Prostate gland (tissue), 2 donors: Measurements from ENCODE around the gene CREB5. TPM values are rescaled to one million over a fixed set of nuclear protein-coding genes. Genes with fewer than 3 reads are reported as not detected.

Experiments
- DNase-seq: peaks from one replicate; pipeline ENCODE4 v3.0.0-alpha.2; 2019; ENCODE audit warnings: low spot score
- H3K27ac ChIP-seq, 2 donors: fragments of 200-600 bp; sonication (generic); 2 replicates each; pipeline ENCODE4 v1.5.1; 2017 to 2019
- H3K27me3 ChIP-seq: fragments of 200-600 bp; sonication (generic); replicated peaks from 2 replicates; pipeline ENCODE4 v1.5.1; 2019; ENCODE audit not compliant: insufficient read depth
- H3K36me3 ChIP-seq, 2 donors: fragments of 200-600 bp; sonication (generic); 1 replicate in 1 of 2; 2 replicates in 1 of 2; pipeline versions ENCODE4 v1.5.1 to v1.8.1; 2017 to 2019
- H3K4me1 ChIP-seq: fragments of 200-600 bp; sonication (generic); replicated peaks from 2 replicates; pipeline ENCODE4 v1.5.1; 2019
- H3K4me3 ChIP-seq, 2 donors: fragments of 200-600 bp; sonication (generic); 2 replicates each; pipeline ENCODE4 v1.5.1; 2017 to 2019
- H3K9me3 ChIP-seq: fragments of 200-600 bp; sonication (generic); 2 replicates; pipeline ENCODE4 v1.5.1; 2017
- CTCF ChIP-seq, 4 experiments: fragments of 200-600 bp in 2 of 4; fragments of 450-650 bp in 2 of 4; sonication (generic) in 2 of 4; IDR thresholded peaks; 1 replicate in 3 of 4; 2 replicates in 1 of 4; pipeline ENCODE4 v1.5.1; 2016 to 2019; ENCODE audit warnings: antibody characterized with exemption in 4 of 4, mild to moderate bottlenecking in 2 of 4, moderate library complexity in 2 of 4
- POLR2A ChIP-seq: fragments of 450-650 bp; IDR thresholded peaks from one replicate; pipeline ENCODE4 v1.6.1; 2016; ENCODE audit warnings: antibody characterized with exemption, mild to moderate bottlenecking
- POLR2AphosphoS5 ChIP-seq: sonication (generic); formaldehyde crosslinking; IDR thresholded peaks from one replicate; pipeline ENCODE4 v1.6.1; 2017; ENCODE audit warnings: antibody characterized with exemption
- WGBS: methylation state at CpG from one replicate; pipeline ENCODE4 v1.1.5; 2018; 5-methylcytosine and 5-hydroxymethylcytosine counted together
- intact Hi-C: fragments of 100-400 bp; cut with DNase I; formaldehyde crosslinking; loops from one replicate; pipeline ENCODE4 v1.14.2; 2022
- total RNA-seq, 2 donors: library from RNA; depleted of rRNA; stranded (reverse); fragments of >200 nt; gene quantifications; one replicate each; pipeline ENCODE4 v1.1.0, GENCODE V29; 2016

The CREB5 gene
- total RNA-seq, 2 donors from 2014 or later, result 0.46 to 3.4 TPM

- no peak overlapping the region for H3K27ac ChIP-seq
- no peak for DNase-seq
- no peak overlapping the region for H3K4me3 ChIP-seq
- no peaks in the 10 kb centered on the region for H3K36me3 ChIP-seq
- intact Hi-C loops, result no loop called here
- no peaks in the 10 kb centered on the region for H3K9me3 ChIP-seq
- no peaks in the 10 kb centered on the region for H3K27me3 ChIP-seq
- H3K4me1 ChIP-seq, result no peaks in the 10 kb centered on the region
- TF ChIP-seq POLR2A (no peak), POLR2AphosphoS5 (no peak), CTCF (IDR thresholded peaks at IDR 0.05) (no peak)
- WGBS, result 79% methylated on average over 6 of the region's 6 CpGs
These were observed 302.3 kb downstream of the CREB5 start for GRCh38 chr7:28714459-28715120.

- H3K36me3 ChIP-seq, result no peaks in the 10 kb centered on the region
- intact Hi-C loops, result no loop called here
- no peaks in the 10 kb centered on the region for H3K9me3 ChIP-seq
- no peaks in the 10 kb centered on the region for H3K4me1 ChIP-seq
- 88% methylated on average over 3 of the region's 3 CpGs for WGBS
- no peak for DNase-seq
- H3K27me3 ChIP-seq, result no peaks in the 10 kb centered on the region
- no peak overlapping the region for H3K4me3 ChIP-seq
- no peak for TF ChIP-seq CTCF (IDR thresholded peaks at IDR 0.05)
- no peak for TF ChIP-seq POLR2A
- TF ChIP-seq POLR2AphosphoS5, result no peak
- H3K27ac ChIP-seq, result no peak overlapping the region
These were observed 305.2 kb downstream of the CREB5 start for GRCh38 chr7:28717445-28718054.

- no peak overlapping the region for H3K27ac ChIP-seq
- no peaks in the 10 kb centered on the region for H3K27me3 ChIP-seq
- intact Hi-C loops, result no loop called here
- TF ChIP-seq POLR2AphosphoS5, result no peak
- no peak for TF ChIP-seq POLR2A
- no peak for TF ChIP-seq CTCF (IDR thresholded peaks at IDR 0.05)
- no peaks in the 10 kb centered on the region for H3K36me3 ChIP-seq
- WGBS, result 74% methylated on average over 9 of the region's 9 CpGs
- no peak overlapping the region for H3K4me3 ChIP-seq
- no peaks in the 10 kb centered on the region for H3K9me3 ChIP-seq
- DNase-seq, result no peak
- H3K4me1 ChIP-seq, result no peaks in the 10 kb centered on the region
These were observed 305.8 kb downstream of the CREB5 start for GRCh38 chr7:28718055-28718481.

GRCh38 chr7:28718545-28718944, 306.2 kb downstream of the CREB5 start:
- Histone ChIP-seq H3K4me1 (no peaks in the 10 kb centered on the region), H3K4me3 (no peak overlapping the region), H3K27ac (no peak overlapping the region), H3K9me3 (no peaks in the 10 kb centered on the region), H3K27me3 (no peaks in the 10 kb centered on the region), H3K36me3 (no peaks in the 10 kb centered on the region)
- WGBS, result 79% methylated on average over 2 of the region's 2 CpGs
- intact Hi-C loops, result no loop called here
- TF ChIP-seq POLR2A (no peak), POLR2AphosphoS5 (no peak), CTCF (IDR thresholded peaks at IDR 0.05) (no peak)
- DNase-seq, result no peak

GRCh38 chr7:28722684-28723083, 310.4 kb downstream of the CREB5 start:
- TF ChIP-seq CTCF (IDR thresholded peaks at IDR 0.05) (no peak), POLR2AphosphoS5 (no peak), POLR2A (no peak)
- Histone ChIP-seq H3K4me3 (no peak overlapping the region), H3K27ac (no peak overlapping the region), H3K9me3 (no peaks in the 10 kb centered on the region), H3K27me3 (no peaks in the 10 kb centered on the region), H3K36me3 (no peaks in the 10 kb centered on the region), H3K4me1 (peaks cover 7% of the 10 kb centered on the region)
- 93% methylated on average over 4 of the region's 4 CpGs for WGBS
- DNase-seq, result no peak
- intact Hi-C loops, result no loop called here
